ENCODE data around the gene GMDS. TPM values are rescaled to one million over a fixed set of nuclear protein-coding genes. Genes with fewer than 3 reads are reported as not detected.

Gene GMDS
- total RNA-seq, 1 experiment from 2014 or later: 31.1 TPM

- H3K36me3 Mint-ChIP-seq (ENCODE audit: insufficient read depth, unreplicated experiment): no peaks in the 10 kb centered on the region
- no peaks in the 10 kb centered on the region for H3K9me3 ChIP-seq
- no peak overlapping the region for H3K27ac Mint-ChIP-seq (ENCODE audit: unreplicated experiment)
- H3K36me3 ChIP-seq (ENCODE audit: control insufficient read depth, insufficient read depth, low read length): no peaks in the 10 kb centered on the region
- no peaks in the 10 kb centered on the region for H3K27me3 Mint-ChIP-seq (ENCODE audit: insufficient read depth, unreplicated experiment)
- H3K4me3 ChIP-seq (ENCODE audit: low read depth, low read length): no peak overlapping the region
- no peaks in the 10 kb centered on the region for H3K27me3 ChIP-seq (replicated peaks; ENCODE audit: control insufficient read depth, insufficient read depth, low read length)
- no peak overlapping the region for H3K4me3 Mint-ChIP-seq (ENCODE audit: unreplicated experiment)
- ChIA-PET CTCF (no interaction called here), POLR2A (no interaction called here)
- TF ChIP-seq CTCF (IDR thresholded peaks at IDR 0.05; ENCODE audit: insufficient read depth in 1 of 2, low read depth in 1 of 2, low read length in 1 of 2, severe bottlenecking in 1 of 2, unreplicated experiment in 1 of 2): no peak
- peaks cover 22% of the 10 kb centered on the region for H3K4me1 Mint-ChIP-seq (ENCODE audit: low read depth, unreplicated experiment)
- H3K9me3 Mint-ChIP-seq (ENCODE audit: unreplicated experiment): no peaks in the 10 kb centered on the region
- intact Hi-C loops (cut with micrococcal nuclease; ENCODE audit: unreplicated experiment): no loop called here
- DNase-seq: no peak
- BruUV-seq (replicated peaks): no TSS peak
- H3K4me1 ChIP-seq: peaks cover 10% of the 10 kb centered on the region
Observed at GRCh38 chr6:1705630-1706029, 539.8 kb downstream of the GMDS start.

GRCh38 chr6:1705183-1705582 is 540.2 kb downstream of the GMDS start:
- Histone ChIP-seq H3K4me1 (peaks cover 10% of the 10 kb centered on the region), H3K36me3 (ENCODE audit: control insufficient read depth, insufficient read depth, low read length) (no peaks in the 10 kb centered on the region), H3K4me3 (ENCODE audit: low read depth, low read length) (no peak overlapping the region), H3K9me3 (no peaks in the 10 kb centered on the region), H3K27me3 (replicated peaks; ENCODE audit: control insufficient read depth, insufficient read depth, low read length) (no peaks in the 10 kb centered on the region)
- intact Hi-C loops (cut with micrococcal nuclease; ENCODE audit: unreplicated experiment): no loop called here
- CTCF ChIA-PET: no interaction called here
- TF ChIP-seq CTCF (IDR thresholded peaks at IDR 0.05; ENCODE audit: insufficient read depth in 1 of 2, low read depth in 1 of 2, low read length in 1 of 2, severe bottlenecking in 1 of 2, unreplicated experiment in 1 of 2): no peak
- no peak for DNase-seq
- no peaks in the 10 kb centered on the region for H3K9me3 Mint-ChIP-seq (ENCODE audit: unreplicated experiment)
- no peaks in the 10 kb centered on the region for H3K36me3 Mint-ChIP-seq (ENCODE audit: insufficient read depth, unreplicated experiment)
- H3K27me3 Mint-ChIP-seq (ENCODE audit: insufficient read depth, unreplicated experiment): no peaks in the 10 kb centered on the region
- peaks cover 22% of the 10 kb centered on the region for H3K4me1 Mint-ChIP-seq (ENCODE audit: low read depth, unreplicated experiment)
- H3K4me3 Mint-ChIP-seq (ENCODE audit: unreplicated experiment): no peak overlapping the region
- H3K27ac Mint-ChIP-seq (ENCODE audit: unreplicated experiment): no peak overlapping the region
- POLR2A ChIA-PET: no interaction called here
- BruUV-seq (replicated peaks): no TSS peak

GRCh38 chr6:1704711-1705110 is 540.7 kb downstream of the GMDS start:
- H3K27me3 ChIP-seq (replicated peaks; ENCODE audit: control insufficient read depth, insufficient read depth, low read length): no peaks in the 10 kb centered on the region
- no peak for DNase-seq
- no peaks in the 10 kb centered on the region for H3K36me3 ChIP-seq (ENCODE audit: control insufficient read depth, insufficient read depth, low read length)
- no peaks in the 10 kb centered on the region for H3K9me3 ChIP-seq
- Mint-ChIP-seq H3K27me3 (ENCODE audit: insufficient read depth, unreplicated experiment) (no peaks in the 10 kb centered on the region), H3K27ac (ENCODE audit: unreplicated experiment) (no peak overlapping the region), H3K9me3 (ENCODE audit: unreplicated experiment) (no peaks in the 10 kb centered on the region), H3K36me3 (ENCODE audit: insufficient read depth, unreplicated experiment) (no peaks in the 10 kb centered on the region), H3K4me1 (ENCODE audit: low read depth, unreplicated experiment) (peaks cover 22% of the 10 kb centered on the region), H3K4me3 (ENCODE audit: unreplicated experiment) (no peak overlapping the region)
- no TSS peak for BruUV-seq (replicated peaks)
- ChIA-PET POLR2A (no interaction called here), CTCF (no interaction called here)
- intact Hi-C loops (cut with micrococcal nuclease; ENCODE audit: unreplicated experiment): no loop called here
- peaks cover 10% of the 10 kb centered on the region for H3K4me1 ChIP-seq
- no peak overlapping the region for H3K4me3 ChIP-seq (ENCODE audit: low read depth, low read length)
- no peak for TF ChIP-seq CTCF (IDR thresholded peaks at IDR 0.05; ENCODE audit: insufficient read depth in 1 of 2, low read depth in 1 of 2, low read length in 1 of 2, severe bottlenecking in 1 of 2, unreplicated experiment in 1 of 2)

Measured in Caco-2 (cell line).